HG03095 (cell line): Measurements from ENCODE around the gene TAGLN3.

Experiments
- ATAC-seq: cut with Tn5 transposase; IDR thresholded peaks from one replicate; pipeline ENCODE4 v1.9.1; 2021; ENCODE audit warnings: moderate library complexity; ENCODE audit not compliant: unreplicated experiment

Gene TAGLN3

GRCh38 chr3:112043621-112044201, 45.0 kb downstream of the TAGLN3 start:
- ATAC-seq, result peak; percentile 81

DNA sequence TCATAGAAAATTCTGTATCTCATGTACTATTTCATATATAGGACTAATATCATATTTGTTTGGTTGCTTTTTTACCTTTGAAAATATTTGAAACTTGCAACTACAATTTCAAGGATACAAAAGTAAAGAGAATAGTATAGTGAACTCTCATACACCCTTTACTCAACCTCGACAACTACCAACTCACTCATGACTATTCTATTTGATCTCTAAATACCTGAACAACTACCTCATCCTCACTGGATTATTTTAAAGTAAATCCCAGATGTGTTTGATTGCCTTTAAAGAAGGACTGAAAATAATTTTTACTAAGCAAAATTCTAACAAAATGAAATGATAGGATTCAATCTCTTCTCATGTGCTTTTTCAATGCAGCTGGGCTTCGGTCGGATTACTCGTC, 47.9 kb downstream of the TAGLN3 start:
- no peak for ATAC-seq

- no peak for ATAC-seq
Measured at GRCh38 chr3:112047264-112047663, 48.5 kb downstream of the TAGLN3 start.

DNA sequence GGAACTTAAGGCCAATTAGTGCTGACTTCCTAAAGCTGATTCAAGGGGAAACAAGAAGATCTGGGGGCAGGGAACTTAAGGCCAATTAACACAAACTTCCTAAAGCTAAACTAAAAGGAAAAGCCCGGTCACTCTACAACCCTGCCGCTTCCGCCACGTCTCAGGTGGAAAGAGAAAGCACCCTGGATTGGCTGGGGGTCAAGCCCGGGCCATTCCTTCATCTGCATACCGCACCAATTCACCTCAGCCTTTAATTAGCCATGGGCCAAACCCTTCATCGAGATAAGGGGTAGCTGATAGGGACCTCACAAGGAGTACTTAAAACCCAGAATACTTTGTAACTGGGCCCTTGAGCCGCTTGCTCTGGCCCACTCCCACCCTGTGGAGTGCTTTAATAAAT, 50.2 kb downstream of the TAGLN3 start:
- ATAC-seq, result no peak

DNA sequence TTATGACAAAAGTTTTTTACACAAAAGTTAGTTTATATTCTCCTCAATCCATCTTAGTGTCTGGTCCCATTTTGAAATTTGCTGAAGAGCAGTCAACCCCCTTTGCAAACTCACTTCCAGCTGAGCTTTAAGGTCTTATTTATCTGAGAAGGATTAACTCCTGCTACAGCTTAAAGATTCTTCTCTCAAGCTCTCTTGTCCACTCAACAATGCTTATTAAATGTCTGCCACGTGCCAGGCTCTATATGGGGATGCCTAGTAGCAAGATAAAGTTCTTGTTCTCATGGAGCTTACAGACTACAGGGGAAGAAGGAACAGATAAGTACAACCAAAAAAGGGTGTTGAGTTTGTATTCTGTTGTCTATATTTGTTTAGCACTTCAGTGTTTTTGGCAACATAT, 54.5 kb downstream of the TAGLN3 start:
- no peak for ATAC-seq

- ATAC-seq, result no peak
Measured at GRCh38 chr3:112056451-112056929, 57.8 kb downstream of the TAGLN3 start.

DNA sequence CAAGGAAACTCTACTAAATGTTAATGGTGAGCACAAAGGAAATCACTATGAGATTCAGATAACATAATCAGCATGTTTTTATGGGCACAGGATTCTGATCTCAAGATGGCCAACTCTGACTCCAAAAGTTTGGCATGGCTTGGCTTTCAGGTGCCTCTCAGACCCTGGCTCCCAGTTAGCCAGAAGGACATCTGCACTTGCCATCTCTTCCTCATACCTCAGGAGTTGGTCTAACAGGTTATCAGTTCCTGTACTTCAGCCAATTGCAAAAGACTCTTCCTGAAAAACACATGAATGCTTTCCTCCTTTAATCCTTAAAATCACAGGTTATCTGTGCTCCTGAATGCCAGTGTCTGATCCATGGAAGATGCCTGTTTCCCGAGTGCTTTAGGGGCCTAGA, 60.8 kb downstream of the TAGLN3 start:
- ATAC-seq, result no peak

DNA sequence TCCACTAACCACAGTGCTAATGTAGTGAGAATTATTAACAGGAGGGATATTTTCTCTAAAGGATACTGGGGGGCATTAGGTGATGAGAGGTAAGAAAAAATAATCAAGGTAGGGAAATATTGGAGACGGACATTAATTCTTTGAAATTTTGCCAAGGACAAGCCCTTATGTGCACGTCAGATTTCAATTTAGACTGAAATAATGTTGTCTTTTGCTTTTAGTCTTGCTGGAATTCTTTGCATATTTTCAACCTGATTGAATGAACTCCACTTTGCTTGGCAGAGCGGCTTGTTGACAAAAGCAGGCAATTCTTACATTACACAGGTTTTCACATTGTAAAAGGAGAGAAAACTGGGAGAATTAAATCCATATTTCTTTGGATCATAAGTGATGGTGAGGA, 62.4 kb downstream of the TAGLN3 start:
- no peak for ATAC-seq
